HepG2 (cell line): ENCODE data around the gene TMEM258. TPM values are rescaled to one million over a fixed set of nuclear protein-coding genes. Genes with fewer than 3 reads are reported as not detected.

ENCODE experiments used
- ATAC-seq: fragments of 200-7000 bp; cut with Tn5 transposase; 3 replicates; pipeline ENCODE4 v1.9.1; 2020; ENCODE audit warnings: mild to moderate bottlenecking, moderate library complexity
- BruUV-seq: library from RNA; stranded (reverse); fragments of 400-500 nt; replicated peaks from 2 replicates; lab custom pipeline; 2021; lab: Mats Ljungman, UMichigan
- CTCF ChIA-PET: fragments of 300-600 bp; formaldehyde crosslinking; extraction: SDS; loops from one replicate; lab custom pipeline; 2021; ENCODE audit warnings: low total read pairs, inconsistent platforms, low intra/inter-chr PET ratio; lab: Yijun Ruan, JAX
- POLR2A ChIA-PET: fragments of 350-600 bp; sonication (Branson Sonifier 250); formaldehyde crosslinking; loops from one replicate; lab custom pipeline; 2020; ENCODE audit warnings: antibody characterized with exemption, inconsistent platforms; lab: Yijun Ruan, JAX
- DNase-seq: peaks from one replicate; pipeline ENCODE4 v3.0.0-alpha.2; 2015; ENCODE audit warnings: low spot score
- FAIRE-seq: peaks from 3 replicates; lab custom pipeline; 2011; peaks lifted over from hg19 to GRCh38; lab: Jason Lieb, UNC
- H2AFZ ChIP-seq: one replicate; pipeline ENCODE4 v1.6.1; 2011; ENCODE audit warnings: low read length, inconsistent platforms
- H3K27ac ChIP-seq: fragments of 300-600 bp; 3 replicates; pipeline ENCODE4 v1.8.0; 2011; ENCODE audit warnings: mixed run types, mild to moderate bottlenecking, mixed read lengths, low read length, inconsistent platforms; ENCODE audit not compliant: insufficient read depth; ENCODE audit errors: extremely low read length
- H3K27me3 ChIP-seq, 2 experiments: fragments of 200-600 bp in 1 of 2; 2 replicates in 1 of 2; 3 replicates in 1 of 2; pipeline versions ENCODE4 v1.6.0 to v1.8.0; 2011; ENCODE audit warnings: low read length in 2 of 2, mild to moderate bottlenecking in 2 of 2, moderate library complexity in 2 of 2, inconsistent platforms in 1 of 2; ENCODE audit not compliant: insufficient read depth in 2 of 2, control insufficient read depth in 1 of 2
- H3K36me3 ChIP-seq, 2 experiments: fragments of 200-600 bp in 1 of 2; replicated peaks in 1 of 2; 2 replicates in 1 of 2; 3 replicates in 1 of 2; pipeline versions ENCODE4 v1.5.1 to v1.8.0; 2011; ENCODE audit warnings: low read length in 2 of 2, inconsistent platforms in 1 of 2; ENCODE audit not compliant: insufficient read depth in 2 of 2, control insufficient read depth in 1 of 2
- H3K4me1 ChIP-seq: 2 replicates; pipeline ENCODE4 v1.5.1; 2012; ENCODE audit warnings: low read length, inconsistent platforms; ENCODE audit not compliant: insufficient read depth
- H3K4me2 ChIP-seq: 2 replicates; pipeline ENCODE4 v1.6.0; 2011; ENCODE audit warnings: low read depth, low read length, inconsistent platforms
- H3K4me3 ChIP-seq, 3 experiments: fragments of 200-600 bp in 1 of 3; sonication (generic), shearing (Covaris generic) in 1 of 3; replicated peaks in 1 of 3; 2 replicates each; pipeline ENCODE4 v1.5.1; 2011 to 2016; ENCODE audit warnings: low read length in 3 of 3, inconsistent platforms in 2 of 3, low read depth in 2 of 3, mild to moderate bottlenecking in 2 of 3, control low read depth in 1 of 3, mixed read lengths in 1 of 3; ENCODE audit not compliant: insufficient read depth in 1 of 3
- H3K79me2 ChIP-seq: one replicate; pipeline ENCODE4 v1.6.1; 2011; ENCODE audit warnings: low read length, inconsistent platforms; ENCODE audit not compliant: insufficient read depth
- H3K9ac ChIP-seq: 2 replicates; pipeline ENCODE4 v1.6.0; 2011; ENCODE audit warnings: mild to moderate bottlenecking, low read depth, low read length, inconsistent platforms; ENCODE audit not compliant: insufficient read depth
- H3K9me3 ChIP-seq: 2 replicates; pipeline ENCODE4 v1.5.1; 2012; ENCODE audit warnings: mild to moderate bottlenecking, low read length
- H4K20me1 ChIP-seq: 2 replicates; pipeline ENCODE4 v1.6.0; 2011; ENCODE audit warnings: inconsistent platforms, mild to moderate bottlenecking, low read length, moderate library complexity; ENCODE audit not compliant: insufficient read depth
- BCL6 ChIP-seq: IDR thresholded peaks from 2 replicates; pipeline ENCODE4 v1.6.1; 2016; ENCODE audit warnings: missing genetic modification reagents, missing compliant biosample characterization
- KDM1A ChIP-seq: IDR thresholded peaks from 2 replicates; pipeline ENCODE4 v1.6.1; 2016; ENCODE audit warnings: missing compliant biosample characterization
- NCOR1 ChIP-seq: fragments of 200-600 bp; sonication (generic); IDR thresholded peaks from 2 replicates; pipeline ENCODE4 v1.7.0; 2017; ENCODE audit warnings: antibody characterized with exemption, low read length, borderline replicate concordance
- RARA ChIP-seq: IDR thresholded peaks from 2 replicates; pipeline ENCODE4 v1.6.1; 2016; ENCODE audit warnings: missing genetic modification reagents, missing compliant biosample characterization
- TEAD3 ChIP-seq: optimal IDR thresholded peaks from 2 replicates; pipeline ENCODE3; 2016; ENCODE audit warnings: borderline replicate concordance
- ZBTB38 ChIP-seq: sonication (generic); formaldehyde crosslinking; IDR thresholded peaks from 2 replicates; pipeline ENCODE4 v1.5.1; 2020; ENCODE audit warnings: mild to moderate bottlenecking, missing genetic modification reagents
- ZNF530 ChIP-seq: sonication (generic); formaldehyde crosslinking; IDR thresholded peaks from 2 replicates; pipeline ENCODE4 v1.5.0; 2020; ENCODE audit warnings: low read depth, mild to moderate bottlenecking, missing genetic modification reagents
- ZNF629 ChIP-seq: sonication (generic); formaldehyde crosslinking; conservative IDR thresholded peaks from 2 replicates; pipeline ENCODE4 v1.5.0; 2020; ENCODE audit warnings: missing genetic modification reagents
- ZSCAN22 ChIP-seq: sonication (generic); formaldehyde crosslinking; IDR thresholded peaks from 2 replicates; pipeline ENCODE4 v1.4.0; 2020; ENCODE audit warnings: mild to moderate bottlenecking, missing genetic modification reagents
- WGBS: methylation state at CpG from one replicate; pipeline ENCODE4 v1.1.6; 2017; ENCODE audit warnings: low lambda C conversion rate; 5-methylcytosine and 5-hydroxymethylcytosine counted together
- in situ Hi-C: cut with HindIII; loops from 2 replicates; pipeline ENCODE4 v1.10.0; 2017; ENCODE audit warnings: low pct_unique_long_range_greater_than_20kb; ENCODE audit not compliant: extremely low pct_ligation_motif_present
- intact Hi-C: fragments of 100-400 bp; cut with micrococcal nuclease; formaldehyde crosslinking; loops from one replicate; pipeline ENCODE4 v1.10.0; 2022; ENCODE audit not compliant: unreplicated experiment
- polyA plus RNA-seq, 8 experiments: library from polyadenylated mRNA; depleted of rRNA in 3 of 8; stranded (reverse) in 7 of 8; unstranded in 1 of 8; fragments of >200 nt; fragmentation: Illumina TruSeq in 4 of 8; extraction: Trizol in 4 of 8; gene quantifications; 2 replicates each; pipeline versions ENCODE4 v1.2.1 to v1.2.3, GENCODE V29; 2011 to 2016; ENCODE audit warnings: low read depth in 4 of 8, missing spikeins in 1 of 8, mixed read lengths in 1 of 8; ENCODE audit not compliant: insufficient read depth in 1 of 8
- total RNA-seq, 5 experiments: library from RNA; depleted of rRNA; stranded (reverse); fragments of >200 nt; fragmentation: Illumina TruSeq; extraction: Trizol; gene quantifications; 2 replicates each; pipeline ENCODE4 v1.2.3, GENCODE V29; 2016; ENCODE audit warnings: low read depth in 1 of 5
- TF ChIP-seq, protein P1 (sequence below): sonication (generic); formaldehyde crosslinking; IDR thresholded peaks from 2 replicates; pipeline ENCODE4 v1.5.1; 2020; ENCODE audit warnings: mild to moderate bottlenecking, missing genetic modification reagents, moderate library complexity
- TF ChIP-seq, protein P2 (sequence below): sonication (generic); formaldehyde crosslinking; IDR thresholded peaks from 2 replicates; pipeline ENCODE4 v1.5.0; 2020; ENCODE audit warnings: missing genetic modification reagents
- TF ChIP-seq, protein P3 (sequence below): sonication (generic); formaldehyde crosslinking; IDR thresholded peaks from 2 replicates; pipeline ENCODE4 v1.4.0; 2020; ENCODE audit warnings: missing genetic modification reagents

The TMEM258 gene
- total and polyA plus RNA-seq, 2 of the 13 experiments (the other 11 are each of a cell fraction or from before 2014, with no cell fraction given) = 175 to 424 TPM

DNA sequence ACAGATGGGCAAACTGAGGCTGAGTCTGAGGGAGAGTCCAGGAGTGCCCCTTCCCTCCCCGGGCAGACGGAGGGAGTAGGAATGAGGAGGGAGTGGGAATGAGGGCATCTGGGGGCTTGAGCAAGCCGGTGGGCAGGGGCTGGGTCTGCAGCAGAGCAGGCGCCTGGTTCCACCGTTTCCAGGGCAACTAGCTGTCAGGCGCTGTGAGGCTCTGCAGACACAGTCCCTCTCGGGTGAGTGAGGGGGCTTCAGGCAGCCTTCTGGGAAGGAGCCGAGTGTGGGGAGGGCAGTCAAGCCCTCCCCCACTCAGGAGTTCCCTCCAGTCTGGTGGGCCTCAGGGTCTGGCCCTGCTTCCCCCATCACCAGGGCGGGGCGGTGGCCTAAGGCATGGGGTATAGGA is 19.0 kb downstream of the TMEM258 start:
- no peak overlapping the region for H3K27ac ChIP-seq
- peaks cover 13 to 18% of the 10 kb centered on the region in 2 experiments; a peak in 4 of 5 replicates for H3K36me3 ChIP-seq
- no peaks in the 10 kb centered on the region; a peak in 1 of 5 replicates for H3K27me3 ChIP-seq
- H2AFZ ChIP-seq = no peak overlapping the region
- no peaks in the 10 kb centered on the region for H3K79me2 ChIP-seq
- no peaks in the 10 kb centered on the region for H4K20me1 ChIP-seq
- in situ Hi-C loops (no loop called here), intact Hi-C loops (no loop called here)
- no peaks in the 10 kb centered on the region for H3K9me3 ChIP-seq
- H3K4me2 ChIP-seq = no peak overlapping the region
- H3K4me3 ChIP-seq = no peak overlapping the region
- DNase-seq (no peak), FAIRE-seq (no peak), ATAC-seq (no peak)
- CTCF ChIA-PET = no interaction called here
- POLR2A ChIA-PET = no interaction called here
- H3K9ac ChIP-seq = no peak overlapping the region
- TF ChIP-seq ZNF629 (CRISPR knock-in tag) (peak; percentile 50; the same call in 1 of the 2 replicates), KDM1A (CRISPR knock-in tag) (no peak)
- BruUV-seq = no TSS peak
- H3K4me1 ChIP-seq = peaks cover 45% of the 10 kb centered on the region
- over 99% methylated on average over 9 of the region's 10 CpGs for WGBS

DNA sequence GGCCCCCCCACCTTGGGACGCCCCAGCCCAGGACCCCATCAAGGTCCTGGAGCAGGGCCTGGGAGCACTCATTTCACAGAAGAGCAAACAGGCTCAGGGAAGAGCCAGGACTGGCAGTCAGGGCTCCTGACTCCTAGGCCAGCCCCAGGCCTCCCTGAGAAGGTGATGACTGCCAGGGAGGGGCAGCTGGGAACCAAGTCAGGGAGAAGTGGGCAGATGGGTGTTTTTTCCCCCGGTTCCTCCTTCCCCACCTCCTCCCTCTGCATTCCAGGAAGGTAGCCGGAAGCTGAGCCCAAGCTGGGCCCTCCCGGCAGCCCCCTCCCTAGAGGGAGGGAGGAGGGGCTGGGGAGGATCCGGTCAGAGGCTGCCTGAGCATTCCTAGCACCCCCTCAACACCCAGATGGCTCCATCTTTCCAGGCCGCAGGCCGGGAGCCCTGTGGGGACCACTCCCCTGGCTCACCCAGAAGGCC is 20.4 kb downstream of the TMEM258 start:
- ATAC-seq (no peak), FAIRE-seq (no peak), DNase-seq (no peak)
- POLR2A ChIA-PET = interaction anchor here (1.4 to 1.6 kb wide), 2 partner anchors 20 to 23 kb away, joined by 4 to 13 read pairs; partner anchors contain the start of gene TMEM258
- CTCF ChIA-PET = no interaction called here
- no TSS peak for BruUV-seq
- H3K36me3 ChIP-seq = peaks cover 6 to 8% of the 10 kb centered on the region in 2 experiments; a peak in 4 of 5 replicates
- 100% methylated on average over 1 of the region's 7 CpGs for WGBS
- peak overlapping the region; percentile 7; the same call in 1 of the 2 replicates for H3K4me2 ChIP-seq
- no peaks in the 10 kb centered on the region for H3K79me2 ChIP-seq
- H2AFZ ChIP-seq = no peak overlapping the region
- intact Hi-C loops = no loop called here
- no peak overlapping the region for H3K9ac ChIP-seq
- peaks cover 59% of the 10 kb centered on the region for H3K4me1 ChIP-seq
- H3K27ac ChIP-seq = peak overlapping the region; percentile 4
- no peaks in the 10 kb centered on the region for H3K9me3 ChIP-seq
- H4K20me1 ChIP-seq = no peaks in the 10 kb centered on the region
- in situ Hi-C loops = no loop called here
- H3K4me3 ChIP-seq = no peak overlapping the region
- no peaks in the 10 kb centered on the region; a peak in 1 of 5 replicates for H3K27me3 ChIP-seq
- TF ChIP-seq ZNF530 (CRISPR knock-in tag) = no peak
- TF ChIP-seq TEAD3 (CRISPR knock-in tag) = peak; percentile 19
- TF ChIP-seq ZSCAN22 (CRISPR knock-in tag) = no peak
- TF ChIP-seq BCL6 (CRISPR knock-in tag) = 0 out of 2 replicates have a peak, but pooled peaks have one; percentile 25
- TF ChIP-seq, protein P1, sequence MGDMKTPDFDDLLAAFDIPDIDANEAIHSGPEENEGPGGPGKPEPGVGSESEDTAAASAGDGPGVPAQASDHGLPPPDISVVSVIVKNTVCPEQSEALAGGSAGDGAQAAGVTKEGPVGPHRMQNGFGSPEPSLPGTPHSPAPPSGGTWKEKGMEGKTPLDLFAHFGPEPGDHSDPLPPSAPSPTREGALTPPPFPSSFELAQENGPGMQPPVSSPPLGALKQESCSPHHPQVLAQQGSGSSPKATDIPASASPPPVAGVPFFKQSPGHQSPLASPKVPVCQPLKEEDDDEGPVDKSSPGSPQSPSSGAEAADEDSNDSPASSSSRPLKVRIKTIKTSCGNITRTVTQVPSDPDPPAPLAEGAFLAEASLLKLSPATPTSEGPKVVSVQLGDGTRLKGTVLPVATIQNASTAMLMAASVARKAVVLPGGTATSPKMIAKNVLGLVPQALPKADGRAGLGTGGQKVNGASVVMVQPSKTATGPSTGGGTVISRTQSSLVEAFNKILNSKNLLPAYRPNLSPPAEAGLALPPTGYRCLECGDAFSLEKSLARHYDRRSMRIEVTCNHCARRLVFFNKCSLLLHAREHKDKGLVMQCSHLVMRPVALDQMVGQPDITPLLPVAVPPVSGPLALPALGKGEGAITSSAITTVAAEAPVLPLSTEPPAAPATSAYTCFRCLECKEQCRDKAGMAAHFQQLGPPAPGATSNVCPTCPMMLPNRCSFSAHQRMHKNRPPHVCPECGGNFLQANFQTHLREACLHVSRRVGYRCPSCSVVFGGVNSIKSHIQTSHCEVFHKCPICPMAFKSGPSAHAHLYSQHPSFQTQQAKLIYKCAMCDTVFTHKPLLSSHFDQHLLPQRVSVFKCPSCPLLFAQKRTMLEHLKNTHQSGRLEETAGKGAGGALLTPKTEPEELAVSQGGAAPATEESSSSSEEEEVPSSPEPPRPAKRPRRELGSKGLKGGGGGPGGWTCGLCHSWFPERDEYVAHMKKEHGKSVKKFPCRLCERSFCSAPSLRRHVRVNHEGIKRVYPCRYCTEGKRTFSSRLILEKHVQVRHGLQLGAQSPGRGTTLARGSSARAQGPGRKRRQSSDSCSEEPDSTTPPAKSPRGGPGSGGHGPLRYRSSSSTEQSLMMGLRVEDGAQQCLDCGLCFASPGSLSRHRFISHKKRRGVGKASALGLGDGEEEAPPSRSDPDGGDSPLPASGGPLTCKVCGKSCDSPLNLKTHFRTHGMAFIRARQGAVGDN (CRISPR knock-in tag) = peak; percentile 53
- no peak for TF ChIP-seq RARA (CRISPR knock-in tag)
- TF ChIP-seq, protein P2, sequence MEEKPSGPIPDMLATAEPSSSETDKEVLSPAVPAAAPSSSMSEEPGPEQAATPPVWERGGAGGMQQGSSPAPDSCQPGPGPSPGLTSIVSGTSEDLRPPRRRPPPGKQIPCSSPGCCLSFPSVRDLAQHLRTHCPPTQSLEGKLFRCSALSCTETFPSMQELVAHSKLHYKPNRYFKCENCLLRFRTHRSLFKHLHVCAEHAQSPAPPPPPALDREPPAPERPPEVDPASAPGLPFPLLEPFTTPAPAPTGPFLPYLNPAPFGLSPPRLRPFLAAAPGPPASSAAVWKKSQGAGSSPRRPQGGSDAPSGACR (CRISPR knock-in tag) = no peak
- no peak for TF ChIP-seq ZBTB38 (CRISPR knock-in tag)
- no peak for TF ChIP-seq NCOR1
- TF ChIP-seq, protein P3, sequence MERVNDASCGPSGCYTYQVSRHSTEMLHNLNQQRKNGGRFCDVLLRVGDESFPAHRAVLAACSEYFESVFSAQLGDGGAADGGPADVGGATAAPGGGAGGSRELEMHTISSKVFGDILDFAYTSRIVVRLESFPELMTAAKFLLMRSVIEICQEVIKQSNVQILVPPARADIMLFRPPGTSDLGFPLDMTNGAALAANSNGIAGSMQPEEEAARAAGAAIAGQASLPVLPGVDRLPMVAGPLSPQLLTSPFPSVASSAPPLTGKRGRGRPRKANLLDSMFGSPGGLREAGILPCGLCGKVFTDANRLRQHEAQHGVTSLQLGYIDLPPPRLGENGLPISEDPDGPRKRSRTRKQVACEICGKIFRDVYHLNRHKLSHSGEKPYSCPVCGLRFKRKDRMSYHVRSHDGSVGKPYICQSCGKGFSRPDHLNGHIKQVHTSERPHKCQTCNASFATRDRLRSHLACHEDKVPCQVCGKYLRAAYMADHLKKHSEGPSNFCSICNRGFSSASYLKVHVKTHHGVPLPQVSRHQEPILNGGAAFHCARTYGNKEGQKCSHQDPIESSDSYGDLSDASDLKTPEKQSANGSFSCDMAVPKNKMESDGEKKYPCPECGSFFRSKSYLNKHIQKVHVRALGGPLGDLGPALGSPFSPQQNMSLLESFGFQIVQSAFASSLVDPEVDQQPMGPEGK (CRISPR knock-in tag) = peak; percentile 56
